Fibroblast of pulmonary artery (primary cell): Measurements from ENCODE around the gene RGS11.
"Not testable (repeated sequence)": the region's sequence is repeated elsewhere in the genome, so short reads cannot be mapped to it uniquely, and the experiment has no call there.

ENCODE experiments used
- DNase-seq: peaks from one replicate; pipeline ENCODE4 v3.0.0-alpha.2; 2010; ENCODE audit warnings: low read depth
- H3K4me3 ChIP-seq: replicated peaks from 2 replicates; pipeline ENCODE4 v1.5.1; 2011; ENCODE audit warnings: low read depth, mild to moderate bottlenecking, control low read depth, low read length, moderate library complexity
- CTCF ChIP-seq: IDR thresholded peaks from 2 replicates; pipeline ENCODE4 v1.5.1; 2011; ENCODE audit warnings: mild to moderate bottlenecking, control low read depth, low read length, inconsistent platforms; ENCODE audit errors: missing control alignments

Gene RGS11

GRCh38 chr16:268141-269053 lies 7.3 kb downstream of the RGS11 start:
- no peak for TF ChIP-seq CTCF
- DNase-seq = no peak
- H3K4me3 ChIP-seq = no peak overlapping the region

- H3K4me3 ChIP-seq, DNase-seq: not testable (repeated sequence)
These were observed 8.2 kb downstream of the RGS11 start for GRCh38 chr16:267562-267961.

- no peak overlapping the region for H3K4me3 ChIP-seq
These were observed 9.2 kb downstream of the RGS11 start for GRCh38 chr16:266258-267164.

GRCh38 chr16:265711-266110 lies 10.0 kb downstream of the RGS11 start:
- H3K4me3 ChIP-seq = no peak overlapping the region
- no peak for DNase-seq
- no peak for TF ChIP-seq CTCF

More at GRCh38 chr16:266258-267164, 9.2 kb downstream of the RGS11 start:
- no peak for TF ChIP-seq CTCF
- DNase-seq = no peak

- no peak overlapping the region for H3K4me3 ChIP-seq
- no peak for TF ChIP-seq CTCF
- DNase-seq = no peak
These were observed 10.7 kb downstream of the RGS11 start for GRCh38 chr16:265002-265529.

GRCh38 chr16:264440-264951 lies 11.2 kb downstream of the RGS11 start:
- no peak for TF ChIP-seq CTCF
- no peak overlapping the region for H3K4me3 ChIP-seq
- DNase-seq = no peak

- no peak for DNase-seq
- TF ChIP-seq CTCF = no peak
These were observed 11.8 kb downstream of the RGS11 start for GRCh38 chr16:263944-264343.

More at GRCh38 chr16:263944-264343, 11.8 kb downstream of the RGS11 start:
- H3K4me3 ChIP-seq = no peak overlapping the region
